SHP77 (cell line): ENCODE results near the gene CRISP1.
"Not testable (repeated sequence)": the region's sequence is repeated elsewhere in the genome, so short reads cannot be mapped to it uniquely, and the experiment has no call there.

Experiments
- DNase-seq, 2 experiments: peaks; one replicate each; lab custom pipeline; 2025; lab: John Stamatoyannopoulos, UW

CRISP1 gene

GRCh38 chr6:49866485-49866943 lies at the start of gene CRISP1:
CRISP1 (minus strand) TSS chr6:49866535; CDS start chr6:49857400, 9,135 bp downstream.
- no peak for DNase-seq

- peak; percentile 34 to 74 for DNase-seq
Observed at GRCh38 chr6:49915035-49915434, 48.7 kb upstream of the CRISP1 start.

GRCh38 chr6:49913636-49914375 lies 47.5 kb upstream of the CRISP1 start:
- peak; percentile 85 to 86 for DNase-seq

- no peak for DNase-seq
Observed at GRCh38 chr6:49912196-49912595, 45.9 kb upstream of the CRISP1 start.

- no peak for DNase-seq
Observed at GRCh38 chr6:49911252-49911651, 44.9 kb upstream of the CRISP1 start.

GRCh38 chr6:49909563-49909962 lies 43.2 kb upstream of the CRISP1 start:
- no peak for DNase-seq

GRCh38 chr6:49906526-49906925 lies 40.2 kb upstream of the CRISP1 start:
- peak; percentile 76 to 85 for DNase-seq

GRCh38 chr6:49905296-49905695 lies 39.0 kb upstream of the CRISP1 start:
- DNase-seq, result no peak

GRCh38 chr6:49902856-49903255 lies 36.5 kb upstream of the CRISP1 start:
- DNase-seq, result no peak

GRCh38 chr6:49898904-49899566 lies 32.7 kb upstream of the CRISP1 start:
- no peak for DNase-seq

GRCh38 chr6:49895553-49895952 lies 29.2 kb upstream of the CRISP1 start:
- not testable (repeated sequence) for DNase-seq

GRCh38 chr6:49892280-49892679 lies 25.9 kb upstream of the CRISP1 start:
- DNase-seq, result no peak

GRCh38 chr6:49890988-49891387 lies 24.7 kb upstream of the CRISP1 start:
- DNase-seq, result no peak

GRCh38 chr6:49888742-49889431 lies 22.6 kb upstream of the CRISP1 start:
- DNase-seq, result no peak

- DNase-seq, result no peak
Observed at GRCh38 chr6:49868951-49869529, 2.7 kb upstream of the CRISP1 start.

GRCh38 chr6:49856282-49856681 lies 10.1 kb downstream of the CRISP1 start:
- no peak for DNase-seq

GRCh38 chr6:49855221-49855620 lies 11.1 kb downstream of the CRISP1 start:
- DNase-seq, result no peak

- no peak for DNase-seq
Observed at GRCh38 chr6:49852975-49853374, 13.4 kb downstream of the CRISP1 start.

GRCh38 chr6:49849213-49849907 lies 17.0 kb downstream of the CRISP1 start:
- peak; percentile 33 to 57 for DNase-seq

GRCh38 chr6:49847673-49848072 lies 18.7 kb downstream of the CRISP1 start:
- no peak for DNase-seq

- DNase-seq, result no peak
Observed at GRCh38 chr6:49847014-49847413, 19.3 kb downstream of the CRISP1 start.

- no peak for DNase-seq
Observed at GRCh38 chr6:49841424-49841823, 24.9 kb downstream of the CRISP1 start.
